Hematopoietic multipotent progenitor cell (in vitro differentiated cells): Measurements from ENCODE around the gene IBTK. TPM values are rescaled to one million over a fixed set of nuclear protein-coding genes. Genes with fewer than 3 reads are reported as not detected.

Experiments
- DNase-seq, 3 donors: peaks; one replicate each; pipeline ENCODE4 v3.0.0-alpha.2; 2011 to 2015; ENCODE audit warnings: low read depth in 2 of 3, low spot score in 2 of 3
- small RNA-seq: library from RNA; depleted of rRNA; stranded (forward); fragments of <200 nt; gene quantifications from one replicate; pipeline ENCODE3, GENCODE V24; 2012
- total RNA-seq: library from RNA; depleted of rRNA; stranded (reverse); fragments of >200 nt; gene quantifications from one replicate; pipeline ENCODE4 v1.2.3, GENCODE V29; 2012

Gene IBTK
- total RNA-seq, 1 donor, result 15.1 TPM

DNA sequence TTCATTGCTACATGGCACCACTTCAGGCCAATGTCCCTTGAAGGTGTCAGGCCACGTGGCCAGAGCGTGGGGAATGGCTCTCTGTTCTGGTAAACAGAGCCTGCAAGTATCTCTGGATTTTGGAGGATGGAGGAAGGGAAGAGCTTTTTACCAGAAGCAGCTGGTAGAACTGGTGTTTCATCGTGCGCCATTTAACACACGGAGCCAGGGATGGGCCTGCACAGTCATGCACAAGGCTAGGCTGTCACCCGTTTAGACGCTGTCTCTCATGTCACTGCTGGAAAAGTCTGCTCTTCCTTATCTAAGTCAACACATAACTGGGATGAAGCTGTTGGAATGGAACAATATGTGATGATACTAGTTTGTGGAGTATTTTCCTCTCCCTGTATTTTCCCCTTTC lies 123.9 kb downstream of the IBTK start:
- DNase-seq, result no peak

Small RNA genes within 50 kb of the gene (small RNA-seq; reads per million reads assigned to genes)
- not detected for gene RNU6-130P

Other genes starting within 250 kb of the IBTK start
- gene TPBG, start 116.1 kb upstream of the IBTK start, total RNA-seq, result 4.6 TPM